ENCODE measurements around the gene USP17L28. TPM values are rescaled to one million over a fixed set of nuclear protein-coding genes. Genes with fewer than 3 reads are reported as not detected.
"Not testable (repeated sequence)": the region's sequence is repeated elsewhere in the genome, so short reads cannot be mapped to it uniquely, and the experiment has no call there.

The USP17L28 gene, protein sequence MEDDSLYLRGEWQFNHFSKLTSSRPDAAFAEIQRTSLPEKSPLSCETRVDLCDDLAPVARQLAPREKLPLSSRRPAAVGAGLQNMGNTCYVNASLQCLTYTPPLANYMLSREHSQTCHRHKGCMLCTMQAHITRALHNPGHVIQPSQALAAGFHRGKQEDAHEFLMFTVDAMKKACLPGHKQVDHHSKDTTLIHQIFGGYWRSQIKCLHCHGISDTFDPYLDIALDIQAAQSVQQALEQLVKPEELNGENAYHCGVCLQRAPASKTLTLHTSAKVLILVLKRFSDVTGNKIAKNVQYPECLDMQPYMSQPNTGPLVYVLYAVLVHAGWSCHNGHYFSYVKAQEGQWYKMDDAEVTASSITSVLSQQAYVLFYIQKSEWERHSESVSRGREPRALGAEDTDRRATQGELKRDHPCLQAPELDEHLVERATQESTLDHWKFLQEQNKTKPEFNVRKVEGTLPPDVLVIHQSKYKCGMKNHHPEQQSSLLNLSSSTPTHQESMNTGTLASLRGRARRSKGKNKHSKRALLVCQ
- not detected for polyA plus RNA-seq

GRCh38 chr4:9348593-9348992, at the start of gene USP17L28:
USP17L28 (plus strand) TSS chr4:9348893; CDS start chr4:9348893, 0 bp downstream.
- H3K4me3 ChIP-seq (ENCODE audit: low read depth in 1 of 2, low read length in 2 of 2); H3K36me3 ChIP-seq (ENCODE audit: control insufficient read depth in 2 of 2, insufficient read depth in 2 of 2, low read length in 1 of 2); H3K27me3 ChIP-seq (ENCODE audit: control insufficient read depth in 1 of 2, insufficient read depth in 2 of 2, low read length in 2 of 2); H3K4me1 ChIP-seq (ENCODE audit: control insufficient read depth in 2 of 2, insufficient read depth in 2 of 2, low read length in 1 of 2); H3K27ac ChIP-seq (ENCODE audit: low read depth in 2 of 2, low read length in 1 of 2); H3K9me3 ChIP-seq (ENCODE audit: control insufficient read depth in 2 of 2, insufficient read depth in 1 of 2, low read depth in 1 of 2, low read length in 1 of 2): not testable (repeated sequence)
- no CpG with 5 or more reads among the region's 15 CpGs for WGBS, 2 donors

GRCh38 chr4:9324191-9324590, 24.5 kb upstream of the USP17L28 start:
- H3K36me3 ChIP-seq (ENCODE audit: control insufficient read depth in 2 of 2, insufficient read depth in 2 of 2, low read length in 1 of 2); H3K4me1 ChIP-seq (ENCODE audit: control insufficient read depth in 2 of 2, insufficient read depth in 2 of 2, low read length in 1 of 2); H3K9me3 ChIP-seq (ENCODE audit: control insufficient read depth in 2 of 2, insufficient read depth in 1 of 2, low read depth in 1 of 2, low read length in 1 of 2); H3K4me3 ChIP-seq (ENCODE audit: low read depth in 1 of 2, low read length in 2 of 2); H3K27me3 ChIP-seq (ENCODE audit: control insufficient read depth in 1 of 2, insufficient read depth in 2 of 2, low read length in 2 of 2); H3K27ac ChIP-seq (ENCODE audit: low read depth in 2 of 2, low read length in 1 of 2): not testable (repeated sequence)
- 87 to 93% methylated on average over 1 of the region's 13 CpGs for WGBS, 2 donors

GRCh38 chr4:9324865-9325264, 23.8 kb upstream of the USP17L28 start, which contains the start of gene USP17L24:
USP17L24 (plus strand) TSS chr4:9325165; CDS start chr4:9325165, 0 bp downstream.
- not testable (repeated sequence) for H3K36me3 ChIP-seq (ENCODE audit: control insufficient read depth in 2 of 2, insufficient read depth in 2 of 2, low read length in 1 of 2); H3K27ac ChIP-seq (ENCODE audit: low read depth in 2 of 2, low read length in 1 of 2); H3K9me3 ChIP-seq (ENCODE audit: control insufficient read depth in 2 of 2, insufficient read depth in 1 of 2, low read depth in 1 of 2, low read length in 1 of 2); H3K4me1 ChIP-seq (ENCODE audit: control insufficient read depth in 2 of 2, insufficient read depth in 2 of 2, low read length in 1 of 2); H3K4me3 ChIP-seq (ENCODE audit: low read depth in 1 of 2, low read length in 2 of 2); H3K27me3 ChIP-seq (ENCODE audit: control insufficient read depth in 1 of 2, insufficient read depth in 2 of 2, low read length in 2 of 2)
- no CpG with 5 or more reads among the region's 15 CpGs for WGBS, 2 donors

GRCh38 chr4:9329611-9330010, 19.1 kb upstream of the USP17L28 start, which contains the start of gene USP17L25:
USP17L25 (plus strand) TSS chr4:9329911; CDS start chr4:9329911, 0 bp downstream.
- H3K4me1 ChIP-seq (ENCODE audit: control insufficient read depth in 2 of 2, insufficient read depth in 2 of 2, low read length in 1 of 2); H3K36me3 ChIP-seq (ENCODE audit: control insufficient read depth in 2 of 2, insufficient read depth in 2 of 2, low read length in 1 of 2); H3K27me3 ChIP-seq (ENCODE audit: control insufficient read depth in 1 of 2, insufficient read depth in 2 of 2, low read length in 2 of 2); H3K27ac ChIP-seq (ENCODE audit: low read depth in 2 of 2, low read length in 1 of 2); H3K9me3 ChIP-seq (ENCODE audit: control insufficient read depth in 2 of 2, insufficient read depth in 1 of 2, low read depth in 1 of 2, low read length in 1 of 2); H3K4me3 ChIP-seq (ENCODE audit: low read depth in 1 of 2, low read length in 2 of 2): not testable (repeated sequence)
- WGBS, 2 donors: no CpG with 5 or more reads among the region's 15 CpGs

- H3K36me3 ChIP-seq (ENCODE audit: control insufficient read depth in 2 of 2, insufficient read depth in 2 of 2, low read length in 1 of 2); H3K4me1 ChIP-seq (ENCODE audit: control insufficient read depth in 2 of 2, insufficient read depth in 2 of 2, low read length in 1 of 2); H3K27ac ChIP-seq (ENCODE audit: low read depth in 2 of 2, low read length in 1 of 2); H3K9me3 ChIP-seq (ENCODE audit: control insufficient read depth in 2 of 2, insufficient read depth in 1 of 2, low read depth in 1 of 2, low read length in 1 of 2); H3K4me3 ChIP-seq (ENCODE audit: low read depth in 1 of 2, low read length in 2 of 2); H3K27me3 ChIP-seq (ENCODE audit: control insufficient read depth in 1 of 2, insufficient read depth in 2 of 2, low read length in 2 of 2): not testable (repeated sequence)
- WGBS, 2 donors: 92% methylated on average over 10 of the region's 15 CpGs; no CpG with 5 or more reads in 1 of the 2 donors
Observed at GRCh38 chr4:9334358-9334757, 14.3 kb upstream of the USP17L28 start, which contains the start of gene USP17L26. USP17L26 (plus strand) TSS chr4:9334658; CDS start chr4:9334658, 0 bp downstream.

DNA sequence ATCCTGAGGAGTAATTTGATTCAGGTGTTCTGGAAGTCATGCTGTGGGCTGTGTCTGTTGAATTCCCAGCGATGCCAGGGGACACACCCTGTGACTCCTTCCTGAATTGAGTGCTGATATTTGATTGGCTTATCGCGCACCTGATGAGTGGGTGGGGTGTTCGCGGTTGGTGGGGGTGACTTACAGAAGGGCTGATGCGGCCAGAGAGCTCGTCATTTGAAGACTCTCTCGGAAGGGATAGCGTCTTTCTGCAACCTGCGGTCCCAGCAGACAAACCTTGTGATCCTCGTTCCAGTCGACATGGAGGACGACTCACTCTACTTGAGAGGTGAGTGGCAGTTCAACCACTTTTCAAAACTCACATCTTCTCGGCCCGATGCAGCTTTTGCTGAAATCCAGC, 9.6 kb upstream of the USP17L28 start, which contains the start of gene USP17L5:
Gene USP17L5, plus strand, starts transcription at position 301 of the 400 bp plus-strand sequence. Its CDS starts 0 bp downstream, at position 301.
- H3K4me1 ChIP-seq (ENCODE audit: control insufficient read depth in 2 of 2, insufficient read depth in 2 of 2, low read length in 1 of 2); H3K27ac ChIP-seq (ENCODE audit: low read depth in 2 of 2, low read length in 1 of 2); H3K9me3 ChIP-seq (ENCODE audit: control insufficient read depth in 2 of 2, insufficient read depth in 1 of 2, low read depth in 1 of 2, low read length in 1 of 2); H3K27me3 ChIP-seq (ENCODE audit: control insufficient read depth in 1 of 2, insufficient read depth in 2 of 2, low read length in 2 of 2); H3K36me3 ChIP-seq (ENCODE audit: control insufficient read depth in 2 of 2, insufficient read depth in 2 of 2, low read length in 1 of 2); H3K4me3 ChIP-seq (ENCODE audit: low read depth in 1 of 2, low read length in 2 of 2): not testable (repeated sequence)
- WGBS, 2 donors: no CpG with 5 or more reads among the region's 15 CpGs

DNA sequence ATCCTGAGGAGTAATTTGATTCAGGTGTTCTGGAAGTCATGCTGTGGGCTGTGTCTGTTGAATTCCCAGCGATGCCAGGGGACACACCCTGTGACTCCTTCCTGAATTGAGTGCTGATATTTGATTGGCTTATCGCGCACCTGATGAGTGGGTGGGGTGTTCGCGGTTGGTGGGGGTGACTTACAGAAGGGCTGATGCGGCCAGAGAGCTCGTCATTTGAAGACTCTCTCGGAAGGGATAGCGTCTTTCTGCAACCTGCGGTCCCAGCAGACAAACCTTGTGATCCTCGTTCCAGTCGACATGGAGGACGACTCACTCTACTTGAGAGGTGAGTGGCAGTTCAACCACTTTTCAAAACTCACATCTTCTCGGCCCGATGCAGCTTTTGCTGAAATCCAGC, 4.8 kb upstream of the USP17L28 start, which contains the start of gene USP17L27:
Gene USP17L27, plus strand, starts transcription at position 301 of the 400 bp plus-strand sequence. Its CDS starts 0 bp downstream, at position 301.
- H3K4me3 ChIP-seq (ENCODE audit: low read depth in 1 of 2, low read length in 2 of 2); H3K27me3 ChIP-seq (ENCODE audit: control insufficient read depth in 1 of 2, insufficient read depth in 2 of 2, low read length in 2 of 2); H3K4me1 ChIP-seq (ENCODE audit: control insufficient read depth in 2 of 2, insufficient read depth in 2 of 2, low read length in 1 of 2); H3K27ac ChIP-seq (ENCODE audit: low read depth in 2 of 2, low read length in 1 of 2); H3K9me3 ChIP-seq (ENCODE audit: control insufficient read depth in 2 of 2, insufficient read depth in 1 of 2, low read depth in 1 of 2, low read length in 1 of 2); H3K36me3 ChIP-seq (ENCODE audit: control insufficient read depth in 2 of 2, insufficient read depth in 2 of 2, low read length in 1 of 2): not testable (repeated sequence)
- WGBS, 2 donors: no CpG with 5 or more reads among the region's 15 CpGs

DNA sequence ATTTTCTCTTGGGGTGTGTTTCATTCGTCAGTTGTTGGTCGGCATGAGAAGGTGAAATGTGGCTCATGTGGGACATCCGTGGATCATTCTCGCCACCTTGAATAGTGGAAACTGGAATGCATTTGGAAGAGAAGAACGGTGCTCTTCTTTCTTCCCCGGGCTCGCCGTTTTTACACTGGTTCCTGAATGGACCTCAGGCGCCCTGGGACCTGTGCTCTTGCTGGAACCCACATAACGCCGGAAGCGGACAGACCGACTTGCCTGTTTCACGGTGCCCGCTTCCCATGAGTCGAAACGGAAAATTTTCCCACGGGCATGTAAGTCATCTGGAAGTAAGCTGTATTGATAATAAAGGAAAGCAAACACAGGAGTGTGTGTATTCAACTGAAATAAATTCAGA, 2.2 kb downstream of the USP17L28 start:
- not testable (repeated sequence) for H3K27ac ChIP-seq (ENCODE audit: low read depth in 2 of 2, low read length in 1 of 2); H3K4me3 ChIP-seq (ENCODE audit: low read depth in 1 of 2, low read length in 2 of 2); H3K4me1 ChIP-seq (ENCODE audit: control insufficient read depth in 2 of 2, insufficient read depth in 2 of 2, low read length in 1 of 2); H3K36me3 ChIP-seq (ENCODE audit: control insufficient read depth in 2 of 2, insufficient read depth in 2 of 2, low read length in 1 of 2); H3K9me3 ChIP-seq (ENCODE audit: control insufficient read depth in 2 of 2, insufficient read depth in 1 of 2, low read depth in 1 of 2, low read length in 1 of 2); H3K27me3 ChIP-seq (ENCODE audit: control insufficient read depth in 1 of 2, insufficient read depth in 2 of 2, low read length in 2 of 2)
- 94 to 95% methylated on average over 10 to 13 of the region's 18 CpGs for WGBS, 2 donors

- not testable (repeated sequence) for H3K4me1 ChIP-seq (ENCODE audit: control insufficient read depth in 2 of 2, insufficient read depth in 2 of 2, low read length in 1 of 2); H3K36me3 ChIP-seq (ENCODE audit: control insufficient read depth in 2 of 2, insufficient read depth in 2 of 2, low read length in 1 of 2); H3K27me3 ChIP-seq (ENCODE audit: control insufficient read depth in 1 of 2, insufficient read depth in 2 of 2, low read length in 2 of 2); H3K9me3 ChIP-seq (ENCODE audit: control insufficient read depth in 2 of 2, insufficient read depth in 1 of 2, low read depth in 1 of 2, low read length in 1 of 2); H3K4me3 ChIP-seq (ENCODE audit: low read depth in 1 of 2, low read length in 2 of 2); H3K27ac ChIP-seq (ENCODE audit: low read depth in 2 of 2, low read length in 1 of 2)
- no CpG with 5 or more reads among the region's 15 CpGs for WGBS, 2 donors
Observed at GRCh38 chr4:9353338-9353737, 4.6 kb downstream of the USP17L28 start, which contains the start of gene USP17L29. USP17L29 (plus strand) TSS chr4:9353638; CDS start chr4:9353638, 0 bp downstream.
